Thymus (tissue), 11 donors: ENCODE results near the gene TRAPPC2. TPM values are rescaled to one million over a fixed set of nuclear protein-coding genes. Genes with fewer than 3 reads are reported as not detected.
A peak's percentile ranks its signal among the peaks of the same experiment; 100 is the strongest.

ENCODE experiments used
- DNase-seq, 9 donors: peaks; one replicate each; pipeline ENCODE4 v3.0.0-alpha.2; 2013; ENCODE audit warnings: low spot score in 9 of 9, low read depth in 6 of 9, missing footprints in 1 of 9
- H3K27ac ChIP-seq, 2 donors: one replicate each; pipeline ENCODE4 v1.5.1; 2013; ENCODE audit warnings: control low read depth in 1 of 2, low read depth in 1 of 2, low read length in 1 of 2, mild to moderate bottlenecking in 1 of 2, moderate library complexity in 1 of 2
- H3K27me3 ChIP-seq, 2 donors: one replicate each; pipeline ENCODE4 v1.5.1; 2013; ENCODE audit warnings: low read length in 1 of 2; ENCODE audit not compliant: control insufficient read depth in 2 of 2, insufficient read depth in 1 of 2
- H3K36me3 ChIP-seq, 2 donors: one replicate each; pipeline ENCODE4 v1.5.1; 2013; ENCODE audit warnings: low read length in 1 of 2, mild to moderate bottlenecking in 1 of 2, moderate library complexity in 1 of 2; ENCODE audit not compliant: control insufficient read depth in 2 of 2, insufficient read depth in 2 of 2
- H3K4me1 ChIP-seq, 2 donors: one replicate each; pipeline ENCODE4 v1.5.1; 2013; ENCODE audit warnings: low read length in 2 of 2; ENCODE audit not compliant: control insufficient read depth in 2 of 2, insufficient read depth in 2 of 2
- H3K4me3 ChIP-seq, 2 donors: one replicate each; pipeline ENCODE4 v1.5.1; 2013; ENCODE audit warnings: low read length in 2 of 2, control low read depth in 1 of 2, mild to moderate bottlenecking in 1 of 2
- H3K9me3 ChIP-seq, 2 donors: one replicate each; pipeline ENCODE4 v1.5.1; 2013; ENCODE audit warnings: low read length in 1 of 2, mild to moderate bottlenecking in 1 of 2; ENCODE audit not compliant: control insufficient read depth in 2 of 2, insufficient read depth in 1 of 2
- WGBS: extraction: QIAGEN DNeasy Blood & Tissue Kit; methylation state at CpG from one replicate; pipeline ENCODE4 v1.1.7; 2013; 5-methylcytosine and 5-hydroxymethylcytosine counted together
- polyA plus RNA-seq: library from polyadenylated mRNA; stranded (reverse); fragments of 200-250 nt; gene quantifications from one replicate; pipeline ENCODE4 v1.2.3, GENCODE V29; 2013
- total RNA-seq: library from RNA; stranded (reverse); fragments of 120-200 nt; gene quantifications from one replicate; pipeline ENCODE4 v1.2.4, GENCODE V29; 2013
- donor health status: healthy.

TRAPPC2 gene
- total and polyA plus RNA-seq, 2 donors = 15.2 to 21.0 TPM

DNA sequence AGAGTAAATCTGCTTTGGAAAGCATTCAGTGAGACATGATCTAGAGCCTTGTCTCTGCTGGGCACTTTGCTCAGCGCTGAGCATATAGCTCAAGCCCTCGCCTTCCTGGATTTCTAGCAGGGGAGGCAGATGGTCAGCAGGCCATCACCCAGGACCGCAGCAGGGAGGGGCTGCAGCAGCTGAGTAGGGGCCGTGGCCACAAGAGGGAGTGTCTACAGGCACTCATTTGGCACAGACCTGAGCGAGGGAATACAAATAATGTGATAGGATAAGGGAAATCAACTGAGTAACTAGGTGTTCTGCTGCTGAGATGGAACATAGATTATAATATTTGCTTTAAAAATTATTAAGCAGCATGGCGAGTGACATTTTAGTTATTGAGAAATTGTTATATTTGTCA is 30.3 kb upstream of the TRAPPC2 start:
- Histone ChIP-seq H3K4me1 (no peaks in the 10 kb centered on the region), H3K27ac (no peak overlapping the region), H3K4me3 (no peak overlapping the region), H3K9me3 (no peaks in the 10 kb centered on the region), H3K27me3 (no peaks in the 10 kb centered on the region), H3K36me3 (peaks cover 30 to 67% of the 10 kb centered on the region in 2 donors)
- WGBS = 97% methylated on average over 6 of the region's 6 CpGs
- no peak for DNase-seq

DNA sequence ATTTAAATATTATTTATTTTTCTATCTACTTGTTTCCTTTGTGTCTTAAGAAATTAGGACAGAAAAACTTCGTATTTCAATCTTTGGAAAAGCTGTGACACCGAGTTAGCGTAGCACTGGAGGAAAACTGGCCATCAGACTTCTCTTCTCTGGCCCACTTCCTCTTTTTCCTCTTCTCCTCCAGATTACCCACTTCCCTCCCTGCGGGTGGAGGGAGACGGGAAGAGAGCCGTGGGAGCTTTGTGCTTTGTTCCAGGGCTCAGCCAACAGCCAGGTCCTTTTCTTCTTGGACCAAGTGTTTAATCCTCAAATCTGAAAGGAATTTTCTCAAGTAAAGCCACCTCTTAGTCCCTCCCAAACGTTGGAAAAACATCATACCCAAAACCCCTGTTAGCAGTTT is 29.9 kb upstream of the TRAPPC2 start:
- Histone ChIP-seq H3K27me3 (no peaks in the 10 kb centered on the region), H3K4me3 (no peak overlapping the region), H3K27ac (no peak overlapping the region), H3K4me1 (no peaks in the 10 kb centered on the region), H3K36me3 (peaks cover 28 to 67% of the 10 kb centered on the region in 2 donors), H3K9me3 (no peaks in the 10 kb centered on the region)
- no peak for DNase-seq
- 61% methylated on average over 7 of the region's 7 CpGs for WGBS

DNA sequence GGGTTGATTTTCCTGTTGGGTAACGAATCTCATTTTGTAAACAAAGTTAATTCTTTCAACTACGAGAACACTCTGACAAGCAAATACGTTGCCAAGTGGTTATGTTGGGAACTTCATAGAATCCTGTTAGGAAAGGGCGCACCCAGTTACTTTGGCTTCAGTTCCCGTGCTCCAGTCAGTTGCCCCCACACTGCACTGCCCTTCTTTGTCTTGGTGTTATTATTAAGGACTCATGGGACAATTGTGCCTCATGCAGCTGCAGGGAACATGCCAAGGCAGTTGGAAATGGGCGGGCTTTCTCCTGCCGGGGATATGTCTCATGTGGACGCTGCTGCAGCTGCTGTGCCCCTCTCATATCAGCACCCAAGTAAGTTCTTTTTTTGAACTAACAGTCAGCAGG is 29.1 kb upstream of the TRAPPC2 start:
- WGBS = 90% methylated on average over 8 of the region's 8 CpGs
- no peaks in the 10 kb centered on the region for H3K4me1 ChIP-seq
- H3K27me3 ChIP-seq = no peaks in the 10 kb centered on the region
- no peak overlapping the region for H3K27ac ChIP-seq
- peaks cover 30 to 66% of the 10 kb centered on the region in 2 donors for H3K36me3 ChIP-seq
- H3K4me3 ChIP-seq = no peak overlapping the region
- DNase-seq = peak in 1 of 9 donors; percentile 18
- H3K9me3 ChIP-seq = no peaks in the 10 kb centered on the region

DNA sequence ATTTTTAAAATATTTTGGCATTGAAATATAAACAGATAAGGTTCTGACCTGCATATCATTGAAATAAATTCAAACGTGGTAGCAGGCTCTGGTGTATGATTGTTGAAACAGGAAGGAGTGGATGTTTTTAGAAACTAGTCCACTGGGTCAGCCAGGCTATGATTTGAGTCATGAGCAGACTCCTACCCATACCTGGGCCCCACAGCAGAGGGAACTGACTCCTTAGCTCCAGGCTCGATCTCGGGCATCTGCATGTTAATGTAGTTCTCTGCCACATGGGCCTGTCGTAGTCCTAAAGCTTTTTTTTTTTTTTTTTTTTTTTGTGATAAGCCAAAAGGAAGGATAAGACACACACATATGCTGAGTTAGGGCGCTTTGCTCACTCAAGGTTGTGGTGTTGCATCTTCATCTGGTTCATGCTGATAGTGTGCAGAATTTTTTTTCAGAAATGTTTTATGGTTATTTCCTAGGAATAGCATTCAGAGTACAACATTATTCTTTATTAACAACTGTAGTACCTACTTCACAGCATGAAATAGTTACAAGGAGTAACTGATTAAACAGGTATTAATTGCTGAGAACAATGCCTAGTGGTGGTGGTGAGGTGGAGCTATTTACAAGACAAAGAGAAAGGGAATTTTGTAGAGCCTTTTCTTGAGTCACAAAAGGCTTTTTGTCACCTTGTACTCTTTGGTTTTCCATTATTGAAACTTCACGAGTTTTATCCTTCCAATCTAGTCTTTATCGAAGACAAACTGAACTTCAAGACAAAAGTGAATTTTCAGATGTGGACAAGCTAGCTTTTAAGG is 27.4 kb upstream of the TRAPPC2 start:
- no peaks in the 10 kb centered on the region for H3K4me1 ChIP-seq

DNA sequence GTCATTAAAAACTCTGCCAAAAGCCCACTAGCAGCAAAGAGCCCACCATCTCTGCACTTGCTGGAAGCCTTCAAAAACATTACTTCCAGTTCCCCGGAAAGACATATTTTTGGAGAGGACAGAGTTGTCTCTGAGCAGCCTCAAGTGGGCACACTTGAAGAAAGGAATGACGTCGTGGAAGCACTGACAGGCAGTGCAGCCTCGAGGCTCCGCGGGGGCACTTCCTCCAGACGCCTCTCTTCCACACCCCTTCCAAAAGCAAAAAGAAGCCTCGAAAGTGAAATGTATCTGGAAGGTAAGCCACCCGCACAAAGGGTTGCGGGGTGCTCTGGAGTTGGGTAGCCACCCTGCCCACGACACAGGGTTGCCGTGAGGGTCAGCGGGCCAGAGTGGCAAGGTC is 26.0 kb upstream of the TRAPPC2 start:
- Histone ChIP-seq H3K27me3 (no peaks in the 10 kb centered on the region), H3K9me3 (no peaks in the 10 kb centered on the region), H3K4me1 (no peaks in the 10 kb centered on the region), H3K4me3 (no peak overlapping the region), H3K36me3 (peaks cover 29 to 61% of the 10 kb centered on the region in 2 donors), H3K27ac (no peak overlapping the region)
- WGBS = 88% methylated on average over 13 of the region's 13 CpGs
- DNase-seq = no peak

More for the DNA sequence above, 27.4 kb upstream of the TRAPPC2 start:
- Histone ChIP-seq H3K36me3 (peaks cover 33 to 67% of the 10 kb centered on the region in 2 donors), H3K27me3 (no peaks in the 10 kb centered on the region), H3K4me3 (no peak overlapping the region), H3K9me3 (no peaks in the 10 kb centered on the region), H3K27ac (no peak overlapping the region)
- 85% methylated on average over 7 of the region's 7 CpGs for WGBS
- DNase-seq = no peak

DNA sequence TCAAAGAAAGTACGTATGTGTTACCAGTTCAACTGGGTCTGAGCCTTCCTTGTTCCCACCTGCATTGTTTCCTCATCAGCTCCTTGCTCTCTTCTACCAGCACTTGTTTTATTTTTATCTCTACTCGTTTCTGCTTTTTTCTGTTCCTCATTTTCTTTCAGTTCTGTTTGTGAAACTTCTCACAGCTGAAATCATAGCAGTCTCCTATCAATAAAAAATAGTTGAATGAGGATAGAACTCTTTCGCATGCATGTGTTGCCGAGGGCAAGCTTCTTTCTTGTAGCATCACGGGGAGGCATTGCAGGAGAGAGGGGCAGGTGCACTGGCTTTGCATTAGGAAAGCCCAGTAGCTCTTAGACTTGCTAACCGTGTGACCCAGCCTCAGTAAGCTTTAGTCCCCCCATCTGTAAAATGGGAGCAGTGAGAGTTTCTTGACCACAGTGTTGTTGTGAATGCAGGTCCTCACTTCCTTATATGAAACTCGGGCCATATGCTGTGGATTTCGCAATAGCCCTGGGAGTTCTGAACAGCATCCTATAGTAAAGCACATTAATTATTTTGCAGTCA is 24.8 kb upstream of the TRAPPC2 start:
- DNase-seq = no peak
- Histone ChIP-seq H3K4me3 (no peak overlapping the region), H3K4me1 (no peaks in the 10 kb centered on the region), H3K27me3 (no peaks in the 10 kb centered on the region), H3K9me3 (no peaks in the 10 kb centered on the region), H3K27ac (no peak overlapping the region), H3K36me3 (peaks cover 29 to 59% of the 10 kb centered on the region in 2 donors)
- WGBS = 78% methylated on average over 8 of the region's 8 CpGs

DNA sequence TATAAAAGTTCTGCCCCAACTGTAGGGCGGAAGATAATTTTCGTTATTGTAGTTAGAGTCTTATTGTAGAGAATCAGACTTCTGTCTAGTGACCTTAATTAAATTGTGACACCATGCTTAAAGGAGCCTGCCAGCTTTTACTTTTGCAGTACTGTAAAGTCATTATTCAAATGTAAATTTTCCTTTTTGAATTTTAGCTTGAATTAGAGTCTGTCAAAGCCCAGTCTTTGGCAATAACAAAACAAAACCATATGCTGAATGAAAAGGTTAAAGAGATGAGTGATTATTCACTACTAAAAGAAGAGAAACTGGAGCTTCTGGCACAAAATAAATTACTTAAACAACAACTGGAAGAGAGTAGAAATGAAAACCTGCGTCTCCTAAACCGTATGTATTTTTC is 22.0 kb upstream of the TRAPPC2 start:
- peaks cover 22 to 46% of the 10 kb centered on the region in 2 donors for H3K36me3 ChIP-seq
- no peaks in the 10 kb centered on the region for H3K27me3 ChIP-seq
- no peaks in the 10 kb centered on the region for H3K4me1 ChIP-seq
- no peak for DNase-seq
- no peaks in the 10 kb centered on the region for H3K9me3 ChIP-seq
- no peak overlapping the region for H3K4me3 ChIP-seq
- H3K27ac ChIP-seq = no peak overlapping the region
- WGBS = 98% methylated on average over 4 of the region's 4 CpGs

DNA sequence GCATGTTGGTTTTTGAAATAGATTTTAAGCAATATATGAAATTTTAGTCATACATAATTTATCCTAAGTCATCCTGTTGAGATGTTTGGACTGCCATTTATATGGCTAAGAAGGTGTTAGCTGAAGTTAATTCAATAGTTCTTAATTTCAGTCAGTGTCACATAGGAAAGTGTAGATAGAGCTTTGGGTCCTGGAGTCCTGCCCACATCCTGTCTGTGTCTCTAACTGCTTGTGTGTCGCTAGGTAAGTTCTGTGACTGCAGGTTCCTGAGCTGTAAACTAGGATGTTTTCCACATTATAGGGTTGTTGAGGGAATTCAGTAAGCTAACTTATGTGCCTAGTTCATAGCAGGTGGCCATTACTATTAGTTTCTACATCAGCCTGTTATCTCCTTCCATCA is 20.8 kb upstream of the TRAPPC2 start:
- no peaks in the 10 kb centered on the region for H3K4me1 ChIP-seq
- H3K9me3 ChIP-seq = no peaks in the 10 kb centered on the region
- no peak overlapping the region for H3K4me3 ChIP-seq
- H3K27me3 ChIP-seq = no peaks in the 10 kb centered on the region
- peak in 2 of 9 donors; percentile 32 to 43 for DNase-seq
- no peak overlapping the region for H3K27ac ChIP-seq
- 28% methylated on average over 1 of the region's 1 CpG for WGBS
- peaks cover 14 to 50% of the 10 kb centered on the region in 2 donors for H3K36me3 ChIP-seq

DNA sequence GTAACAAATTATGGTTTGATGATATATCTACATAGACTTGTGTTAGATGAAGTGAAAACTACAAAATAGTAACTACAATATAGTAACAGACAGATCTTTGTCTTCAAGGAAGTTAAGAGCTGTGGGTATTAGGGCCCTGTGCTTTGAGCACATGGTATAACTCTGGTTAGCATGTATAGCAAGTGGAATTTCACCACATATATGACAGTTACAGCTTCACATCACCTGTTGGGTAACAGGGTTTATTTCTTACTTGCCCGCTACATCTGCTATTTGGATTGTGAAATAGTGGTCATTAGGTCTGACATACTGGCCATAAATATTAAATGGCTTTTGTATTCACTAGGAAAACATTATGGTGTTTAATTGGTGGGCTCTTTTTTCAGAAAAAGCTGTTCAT is 20.3 kb upstream of the TRAPPC2 start:
- Histone ChIP-seq H3K36me3 (peaks cover 12 to 46% of the 10 kb centered on the region in 2 donors), H3K4me3 (no peak overlapping the region), H3K27me3 (no peaks in the 10 kb centered on the region), H3K9me3 (no peaks in the 10 kb centered on the region), H3K27ac (no peak overlapping the region), H3K4me1 (no peaks in the 10 kb centered on the region)
- DNase-seq = no peak
- 100% methylated on average over 1 of the region's 1 CpG for WGBS
